Activated CD8-positive, alpha-beta memory T cell treated with anti-CD3 and anti-CD28 coated beads, Interleukin-2, amount 10 ng/mL, durations not matched to agents 7 days and 5 days (primary cell): ENCODE results near the gene GPR173. TPM values are rescaled to one million over a fixed set of nuclear protein-coding genes. Genes with fewer than 3 reads are reported as not detected.

Source experiments
- ATAC-seq: fragments of 150-1000 bp; cut with Tn5 transposase; one replicate; pipeline ENCODE4 v1.10.0; 2021; ENCODE audit warnings: moderate library complexity
- CTCF ChIA-PET: fragments of 350-600 bp; sonication (Branson Sonifier 250); formaldehyde crosslinking; loops from one replicate; lab custom pipeline; 2021; ENCODE audit warnings: antibody characterized with exemption; lab: Charles Lee
- DNase-seq: peaks from one replicate; pipeline ENCODE4 v3.0.0-alpha.2; 2020
- H3K27ac Mint-ChIP-seq: one replicate; pipeline ENCODE4 v1.8.0; 2021; ENCODE audit warnings: mild to moderate bottlenecking, mixed read lengths
- H3K27me3 Mint-ChIP-seq: one replicate; pipeline ENCODE4 v1.8.0; 2021; ENCODE audit warnings: mixed read lengths
- H3K36me3 Mint-ChIP-seq: one replicate; pipeline ENCODE4 v1.8.0; 2021; ENCODE audit warnings: mild to moderate bottlenecking, mixed read lengths
- H3K4me1 Mint-ChIP-seq: one replicate; pipeline ENCODE4 v1.8.0; 2021; ENCODE audit warnings: mixed read lengths
- H3K4me3 Mint-ChIP-seq: one replicate; pipeline ENCODE4 v1.8.0; 2021; ENCODE audit warnings: mild to moderate bottlenecking, moderate library complexity, mixed read lengths
- H3K9me3 Mint-ChIP-seq: one replicate; pipeline ENCODE4 v1.8.0; 2022; ENCODE audit warnings: low read depth, mixed read lengths
- total RNA-seq, 2 experiments: library from RNA; stranded (reverse); gene quantifications; one replicate each; pipeline ENCODE4 v1.2.3, GENCODE V29; 2021

GPR173 gene
- total RNA-seq, 2 experiments from 2014 or later, result 0.20 TPM; not detected in 1

- DNase-seq (no peak), ATAC-seq (no peak)
- Mint-ChIP-seq H3K27ac (no peak overlapping the region), H3K9me3 (no peaks in the 10 kb centered on the region), H3K27me3 (peaks cover 11% of the 10 kb centered on the region), H3K4me3 (no peak overlapping the region), H3K36me3 (no peaks in the 10 kb centered on the region), H3K4me1 (no peaks in the 10 kb centered on the region)
- CTCF ChIA-PET, result no interaction called here
Observed at GRCh38 chrX:53036149-53036548, 12.4 kb upstream of the GPR173 start.

DNA sequence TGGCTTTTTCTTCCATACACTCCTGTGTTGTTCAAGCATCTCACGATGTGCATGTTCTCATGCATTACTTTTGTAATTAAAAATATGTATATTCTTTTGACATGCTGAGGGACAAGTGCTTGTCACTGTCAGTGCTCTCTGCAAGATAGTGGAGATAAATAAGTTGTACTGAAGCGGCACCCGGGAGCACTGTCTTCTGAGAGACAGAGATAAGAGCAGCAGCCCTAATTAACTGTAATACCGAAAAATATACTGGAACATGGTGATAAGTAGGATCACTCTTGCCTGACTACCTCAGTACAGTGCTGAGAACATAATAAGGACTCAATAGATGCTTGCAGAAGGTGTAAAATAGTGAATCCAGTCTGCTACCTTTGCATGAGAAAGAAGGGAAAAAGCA lies 9.4 kb upstream of the GPR173 start:
- no peaks in the 10 kb centered on the region for H3K36me3 Mint-ChIP-seq
- peaks cover 5% of the 10 kb centered on the region for H3K27me3 Mint-ChIP-seq
- H3K27ac Mint-ChIP-seq, result no peak overlapping the region
- H3K9me3 Mint-ChIP-seq, result no peaks in the 10 kb centered on the region
- H3K4me3 Mint-ChIP-seq, result no peak overlapping the region
- no peaks in the 10 kb centered on the region for H3K4me1 Mint-ChIP-seq
- ATAC-seq, result no peak
- CTCF ChIA-PET, result no interaction called here
- no peak for DNase-seq

DNA sequence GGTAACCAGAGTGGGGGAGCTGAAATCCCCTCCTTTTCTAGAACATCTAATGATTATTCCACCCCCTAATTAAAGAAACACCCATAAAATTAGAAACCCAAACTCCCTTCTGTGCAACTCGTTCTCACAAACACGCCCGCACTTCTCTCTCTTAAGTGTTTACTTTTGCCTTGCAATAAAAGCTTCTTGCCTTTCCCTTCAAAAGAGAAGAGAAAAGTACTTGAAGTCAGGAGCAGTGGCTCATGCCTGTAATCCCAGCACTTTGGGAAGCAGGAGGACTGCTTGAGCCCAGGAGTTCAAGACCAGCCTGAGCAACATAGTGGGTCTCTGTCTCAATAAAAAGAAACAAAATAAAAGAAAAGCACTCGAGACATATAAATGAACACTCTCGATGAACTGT lies 3.6 kb upstream of the GPR173 start:
- Mint-ChIP-seq H3K4me1 (no peaks in the 10 kb centered on the region), H3K27ac (no peak overlapping the region), H3K9me3 (no peaks in the 10 kb centered on the region), H3K27me3 (peaks cover 6% of the 10 kb centered on the region), H3K4me3 (no peak overlapping the region), H3K36me3 (no peaks in the 10 kb centered on the region)
- no peak for DNase-seq
- ATAC-seq, result no peak
- CTCF ChIA-PET, result no interaction called here

GRCh38 chrX:53047228-53047627 lies 1.4 kb upstream of the GPR173 start:
- Mint-ChIP-seq H3K4me3 (no peak overlapping the region), H3K27ac (no peak overlapping the region), H3K36me3 (no peaks in the 10 kb centered on the region), H3K4me1 (no peaks in the 10 kb centered on the region), H3K9me3 (no peaks in the 10 kb centered on the region), H3K27me3 (peaks cover 6% of the 10 kb centered on the region)
- ATAC-seq, result no peak
- CTCF ChIA-PET, result interaction anchor here (0.6 kb wide), 1 partner anchor 46 kb away, joined by 3 read pairs; no protein-coding TSS in a partner anchor
- DNase-seq, result no peak

- peaks cover 3% of the 10 kb centered on the region for H3K4me1 Mint-ChIP-seq
- no peak overlapping the region for H3K27ac Mint-ChIP-seq
- CTCF ChIA-PET, result no interaction called here
- H3K36me3 Mint-ChIP-seq, result no peaks in the 10 kb centered on the region
- ATAC-seq (no peak), DNase-seq (no peak)
- H3K4me3 Mint-ChIP-seq, result no peak overlapping the region
- H3K27me3 Mint-ChIP-seq, result peaks cover 6% of the 10 kb centered on the region
- H3K9me3 Mint-ChIP-seq, result no peaks in the 10 kb centered on the region
Observed at GRCh38 chrX:53049127-53049517, 533 bp downstream of the GPR173 start.

GRCh38 chrX:53050841-53051240 lies 2.3 kb downstream of the GPR173 start:
- Mint-ChIP-seq H3K36me3 (no peaks in the 10 kb centered on the region), H3K4me1 (peaks cover 3% of the 10 kb centered on the region), H3K4me3 (no peak overlapping the region), H3K27me3 (peaks cover 6% of the 10 kb centered on the region), H3K9me3 (no peaks in the 10 kb centered on the region), H3K27ac (no peak overlapping the region)
- CTCF ChIA-PET, result no interaction called here
- ATAC-seq (no peak), DNase-seq (no peak)

- H3K4me3 Mint-ChIP-seq, result no peak overlapping the region
- H3K27ac Mint-ChIP-seq, result no peak overlapping the region
- DNase-seq, result no peak
Observed at GRCh38 chrX:53055244-53055849, 6.8 kb downstream of the GPR173 start.

DNA sequence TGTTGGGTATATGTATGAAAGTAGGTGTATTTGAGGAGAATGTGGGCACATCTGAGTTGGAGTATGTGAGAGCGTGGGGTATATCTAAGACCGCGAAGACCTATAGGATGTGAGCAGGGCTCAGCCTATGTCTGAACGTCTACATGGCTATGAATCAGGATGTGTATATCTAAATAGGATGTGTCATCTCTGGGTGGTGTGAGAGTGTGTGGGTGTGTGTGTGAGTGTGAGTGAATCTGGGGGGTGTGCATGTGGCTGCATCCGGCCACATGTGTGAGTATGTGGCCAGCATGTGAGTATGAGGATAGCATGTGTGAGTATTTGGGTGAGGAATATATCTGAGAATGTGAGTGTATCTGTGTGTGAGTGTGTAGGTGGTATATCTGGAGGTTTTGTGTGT lies 7.7 kb downstream of the GPR173 start:
- Mint-ChIP-seq H3K4me1 (peaks cover 3% of the 10 kb centered on the region), H3K36me3 (no peaks in the 10 kb centered on the region), H3K27ac (no peak overlapping the region), H3K9me3 (no peaks in the 10 kb centered on the region), H3K27me3 (no peaks in the 10 kb centered on the region), H3K4me3 (no peak overlapping the region)
- ATAC-seq (no peak), DNase-seq (no peak)
- CTCF ChIA-PET, result no interaction called here

More at GRCh38 chrX:53055244-53055849, 6.8 kb downstream of the GPR173 start:
- CTCF ChIA-PET, result no interaction called here
- Mint-ChIP-seq H3K9me3 (no peaks in the 10 kb centered on the region), H3K27me3 (no peaks in the 10 kb centered on the region), H3K36me3 (no peaks in the 10 kb centered on the region), H3K4me1 (peaks cover 3% of the 10 kb centered on the region)
- ATAC-seq, result no peak

GRCh38 chrX:53065104-53065503 lies 16.5 kb downstream of the GPR173 start:
- no peaks in the 10 kb centered on the region for H3K4me1 Mint-ChIP-seq
- no peak overlapping the region for H3K27ac Mint-ChIP-seq
- H3K27me3 Mint-ChIP-seq, result peaks cover 7% of the 10 kb centered on the region
- H3K9me3 Mint-ChIP-seq, result no peaks in the 10 kb centered on the region
- H3K36me3 Mint-ChIP-seq, result no peaks in the 10 kb centered on the region
- H3K4me3 Mint-ChIP-seq, result no peak overlapping the region
- ATAC-seq, result no peak
- CTCF ChIA-PET, result no interaction called here
- DNase-seq, result no peak

DNA sequence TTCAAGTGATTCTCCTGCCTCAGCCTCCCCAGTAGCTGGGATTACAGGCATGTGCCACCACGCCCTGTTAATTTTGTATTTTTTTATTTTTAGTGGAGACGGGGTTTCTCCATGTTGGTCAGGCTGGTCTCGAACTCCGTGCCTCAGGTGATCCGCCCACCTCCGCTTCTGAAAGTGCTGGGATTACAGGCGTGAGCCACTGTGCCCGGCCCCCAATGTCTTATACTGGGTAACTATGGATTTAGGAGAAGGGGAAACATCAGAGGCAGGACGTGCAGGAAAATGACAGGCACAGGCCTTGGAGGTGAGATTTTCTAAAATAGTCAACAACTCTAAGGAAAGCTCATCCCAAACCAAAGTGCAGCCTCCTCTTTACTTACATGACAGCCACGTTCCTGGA lies 22.5 kb downstream of the GPR173 start:
- no peak for ATAC-seq
- no peaks in the 10 kb centered on the region for H3K9me3 Mint-ChIP-seq
- CTCF ChIA-PET, result no interaction called here

GRCh38 chrX:53071604-53072417 lies 23.2 kb downstream of the GPR173 start:
- peak; percentile 86 for ATAC-seq
- Mint-ChIP-seq H3K9me3 (no peaks in the 10 kb centered on the region), H3K4me1 (peaks cover 16% of the 10 kb centered on the region), H3K27ac (peak overlapping the region; percentile 88), H3K27me3 (peaks cover 4% of the 10 kb centered on the region), H3K4me3 (peak overlapping the region; percentile 88), H3K36me3 (no peaks in the 10 kb centered on the region)
- peak; percentile 77 for DNase-seq
- CTCF ChIA-PET, result interaction anchor here (0.7 to 1.4 kb wide), 6 partner anchors 9 to 119 kb away, joined by 3 to 9 read pairs (median 4); no protein-coding TSS in a partner anchor

More for the DNA sequence above, 22.5 kb downstream of the GPR173 start:
- Mint-ChIP-seq H3K4me3 (no peak overlapping the region), H3K4me1 (peaks cover 16% of the 10 kb centered on the region), H3K27ac (no peak overlapping the region), H3K27me3 (peaks cover 4% of the 10 kb centered on the region), H3K36me3 (no peaks in the 10 kb centered on the region)
- DNase-seq, result no peak

GRCh38 chrX:53072418-53073114 lies 24.0 kb downstream of the GPR173 start:
- peak overlapping the region; percentile 88 for H3K4me3 Mint-ChIP-seq
- DNase-seq (no peak), ATAC-seq (peak; percentile 8)

GRCh38 chrX:53073115-53073586 lies 24.6 kb downstream of the GPR173 start:
- ATAC-seq (no peak), DNase-seq (no peak)
- no peaks in the 10 kb centered on the region for H3K9me3 Mint-ChIP-seq
- no peak overlapping the region for H3K4me3 Mint-ChIP-seq
- no peaks in the 10 kb centered on the region for H3K36me3 Mint-ChIP-seq
- H3K27ac Mint-ChIP-seq, result peak overlapping the region; percentile 73
- CTCF ChIA-PET, result interaction anchor here (0.8 to 1.4 kb wide), 3 partner anchors 14 to 19 kb away, joined by 3 to 8 read pairs (median 3); no protein-coding TSS in a partner anchor
- no peaks in the 10 kb centered on the region for H3K27me3 Mint-ChIP-seq
- H3K4me1 Mint-ChIP-seq, result peaks cover 16% of the 10 kb centered on the region

More at GRCh38 chrX:53072418-53073114, 24.0 kb downstream of the GPR173 start:
- H3K27me3 Mint-ChIP-seq, result no peaks in the 10 kb centered on the region
- CTCF ChIA-PET, result interaction anchor here (0.7 to 1.4 kb wide), 7 partner anchors 9 to 118 kb away, joined by 3 to 9 read pairs (median 4); no protein-coding TSS in a partner anchor
- H3K9me3 Mint-ChIP-seq, result no peaks in the 10 kb centered on the region
- H3K36me3 Mint-ChIP-seq, result no peaks in the 10 kb centered on the region
- peak overlapping the region; percentile 88 for H3K27ac Mint-ChIP-seq
- H3K4me1 Mint-ChIP-seq, result peaks cover 16% of the 10 kb centered on the region
